ENCODE measurements around the gene FIGLA. TPM values are rescaled to one million over a fixed set of nuclear protein-coding genes. Genes with fewer than 3 reads are reported as not detected.

FIGLA gene
- total RNA-seq, 4 donors from 2014 or later = not detected

- H3K36me3 ChIP-seq = no peaks in the 10 kb centered on the region
- no peak overlapping the region for H3K4me3 ChIP-seq (replicated peaks in 1 of 3)
- WGBS, 2 donors = 66 to 73% methylated on average over 7 of the region's 7 CpGs
- no peak overlapping the region for H3K27ac ChIP-seq
- H3K27me3 ChIP-seq = no peaks in the 10 kb centered on the region
- DNase-seq = no peak
- intact Hi-C loops (cut with DNase I) = no loop called here
- H3K4me1 ChIP-seq = peaks cover 9 to 11% of the 10 kb centered on the region in 2 donors
- TF ChIP-seq, protein P1, sequence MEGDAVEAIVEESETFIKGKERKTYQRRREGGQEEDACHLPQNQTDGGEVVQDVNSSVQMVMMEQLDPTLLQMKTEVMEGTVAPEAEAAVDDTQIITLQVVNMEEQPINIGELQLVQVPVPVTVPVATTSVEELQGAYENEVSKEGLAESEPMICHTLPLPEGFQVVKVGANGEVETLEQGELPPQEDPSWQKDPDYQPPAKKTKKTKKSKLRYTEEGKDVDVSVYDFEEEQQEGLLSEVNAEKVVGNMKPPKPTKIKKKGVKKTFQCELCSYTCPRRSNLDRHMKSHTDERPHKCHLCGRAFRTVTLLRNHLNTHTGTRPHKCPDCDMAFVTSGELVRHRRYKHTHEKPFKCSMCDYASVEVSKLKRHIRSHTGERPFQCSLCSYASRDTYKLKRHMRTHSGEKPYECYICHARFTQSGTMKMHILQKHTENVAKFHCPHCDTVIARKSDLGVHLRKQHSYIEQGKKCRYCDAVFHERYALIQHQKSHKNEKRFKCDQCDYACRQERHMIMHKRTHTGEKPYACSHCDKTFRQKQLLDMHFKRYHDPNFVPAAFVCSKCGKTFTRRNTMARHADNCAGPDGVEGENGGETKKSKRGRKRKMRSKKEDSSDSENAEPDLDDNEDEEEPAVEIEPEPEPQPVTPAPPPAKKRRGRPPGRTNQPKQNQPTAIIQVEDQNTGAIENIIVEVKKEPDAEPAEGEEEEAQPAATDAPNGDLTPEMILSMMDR (IDR thresholded peaks at IDR 0.05) = no peak
- no peaks in the 10 kb centered on the region for H3K9me3 ChIP-seq
These were observed 21.8 kb downstream of the FIGLA start for GRCh38 chr2:70768590-70769085.

DNA sequence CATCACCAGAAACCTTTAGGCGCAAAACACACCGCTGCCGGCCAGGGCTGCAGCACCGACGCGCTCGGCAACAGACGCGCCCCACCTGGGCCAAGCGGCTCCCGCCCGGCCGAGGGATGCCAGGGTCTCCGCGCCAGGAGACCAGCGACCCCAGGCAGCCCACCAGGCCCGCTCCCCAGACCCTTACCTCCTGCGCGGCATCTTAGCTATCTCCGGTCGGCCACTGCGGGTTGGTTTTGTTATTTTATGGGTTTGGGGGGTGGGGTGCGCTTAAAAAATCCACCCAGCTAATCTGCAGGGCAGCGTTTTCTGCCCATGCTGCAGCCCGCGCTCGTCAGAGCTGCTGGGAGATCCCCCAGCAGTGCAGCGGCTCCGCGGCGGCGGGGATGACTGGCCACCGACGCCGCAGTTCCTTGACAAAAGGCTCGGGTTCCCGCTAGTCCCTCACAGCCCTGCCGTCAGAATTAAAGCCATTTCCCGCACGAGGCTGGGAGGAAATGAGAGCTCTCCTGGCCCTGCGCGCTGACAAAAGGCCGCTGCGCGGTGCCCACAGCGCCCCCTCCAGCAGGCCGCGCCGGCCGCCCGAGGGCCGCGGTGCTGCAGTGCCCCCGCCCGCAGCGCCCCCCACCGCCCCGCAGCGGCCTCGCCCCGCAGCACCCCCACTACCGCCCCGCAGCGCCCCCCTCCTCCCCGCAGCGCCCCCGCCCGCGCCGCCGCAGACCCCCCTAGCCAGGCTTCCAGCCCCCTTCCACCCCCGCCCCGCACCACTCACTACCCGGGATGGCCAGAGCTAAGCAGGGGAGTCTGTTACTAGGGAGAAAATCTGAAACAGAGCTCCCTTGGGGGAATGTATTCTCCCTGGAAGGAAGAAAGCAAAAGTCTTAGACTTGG, 22.5 kb downstream of the FIGLA start, which contains the start of gene ADD2:
Gene ADD2, minus strand, starts transcription at position 502 of the 891 bp plus-strand sequence. CDS start 61,792 bp downstream, outside the sequence.
- Histone ChIP-seq H3K4me3 (replicated peaks in 1 of 3) (peak within 1 kb of the TSS in 2 of 3 donors; percentile 32 to 43), H3K36me3 (no peaks in the 10 kb centered on the region), H3K4me1 (peaks cover 9 to 11% of the 10 kb centered on the region in 2 donors), H3K27me3 (no peaks in the 10 kb centered on the region), H3K9me3 (no peaks in the 10 kb centered on the region), H3K27ac (no peak within 1 kb of the TSS)
- peak; percentile 26 to 29 for DNase-seq
- WGBS, 2 donors = 0 to 2% methylated on average over 13 to 22 of the region's 74 CpGs
- intact Hi-C loops (cut with DNase I) = no loop called here
- TF ChIP-seq, protein P1 (IDR thresholded peaks at IDR 0.05) = peak in 2 of 6 experiments; percentile 13 to 42
- TF ChIP-seq POLR2A (IDR thresholded peaks at IDR 0.05) = peak in 1 of 2 donors; percentile 25

GRCh38 chr2:70767079-70767698, 23.3 kb downstream of the FIGLA start:
- Histone ChIP-seq H3K4me3 (replicated peaks in 1 of 3) (peak overlapping the region in 2 of 3 donors; percentile 32 to 43), H3K36me3 (no peaks in the 10 kb centered on the region), H3K4me1 (peaks cover 9 to 11% of the 10 kb centered on the region in 2 donors), H3K9me3 (no peaks in the 10 kb centered on the region), H3K27me3 (no peaks in the 10 kb centered on the region), H3K27ac (no peak overlapping the region)
- TF ChIP-seq, protein P1 (IDR thresholded peaks at IDR 0.05) = no peak
- no peak for TF ChIP-seq POLR2A (IDR thresholded peaks at IDR 0.05)
- 4 to 6% methylated on average over 7 to 11 of the region's 51 CpGs for WGBS, 2 donors
- DNase-seq = peak; percentile 3 to 7
- intact Hi-C loops (cut with DNase I) = no loop called here

GRCh38 chr2:70766357-70767078, 23.9 kb downstream of the FIGLA start:
- no peak for TF ChIP-seq POLR2A (IDR thresholded peaks at IDR 0.05)
- TF ChIP-seq, protein P1 (IDR thresholded peaks at IDR 0.05) = no peak
- H3K9me3 ChIP-seq = no peaks in the 10 kb centered on the region
- no peaks in the 10 kb centered on the region for H3K36me3 ChIP-seq
- 50 to 58% methylated on average over 7 of the region's 7 CpGs for WGBS, 2 donors
- intact Hi-C loops (cut with DNase I) = no loop called here
- peak overlapping the region in 1 of 3 donors; percentile 43 for H3K4me3 ChIP-seq (replicated peaks in 1 of 3)
- no peak overlapping the region for H3K27ac ChIP-seq
- DNase-seq = no peak
- peaks cover 9 to 11% of the 10 kb centered on the region in 2 donors for H3K4me1 ChIP-seq
- H3K27me3 ChIP-seq = no peaks in the 10 kb centered on the region

All from thyroid gland (tissue), 4 donors.